NB4 (cell line): ENCODE results near the gene PLEKHA5.

Source experiments
- POLR2A ChIP-seq: IDR thresholded peaks from 2 replicates; pipeline ENCODE4 v1.6.1; 2011; ENCODE audit warnings: mild to moderate bottlenecking; ENCODE audit not compliant: insufficient read length; ENCODE audit errors: extremely low read depth
- TF ChIP-seq, protein P1 (sequence below): IDR thresholded peaks from one replicate; pipeline ENCODE4 v1.5.1; 2012; ENCODE audit warnings: low read depth, low read length
- TF ChIP-seq, protein P2 (sequence below): IDR thresholded peaks from 2 replicates; pipeline ENCODE4 v1.6.1; 2011; ENCODE audit warnings: low read depth, low read length

DNA sequence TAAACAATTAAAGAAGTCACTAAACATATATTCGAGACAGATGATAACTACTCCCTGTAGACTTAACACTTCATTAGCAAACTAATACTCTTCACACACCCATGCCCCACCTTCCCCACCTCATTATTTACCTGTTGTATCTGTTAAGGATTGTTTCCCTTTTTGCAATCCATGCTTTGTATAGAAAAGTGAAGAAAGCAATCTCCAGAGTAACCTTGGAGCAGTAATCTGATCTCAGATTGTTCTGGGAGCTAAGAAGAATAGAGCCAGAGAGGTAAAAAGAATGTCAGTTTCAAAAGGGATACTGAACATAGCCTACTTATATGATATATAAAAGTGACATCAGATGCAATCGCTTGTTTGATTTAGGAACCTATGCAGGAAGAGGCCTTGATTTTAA is 37.4 kb downstream of the PLEKHA5 start:
- TF ChIP-seq, protein P1, sequence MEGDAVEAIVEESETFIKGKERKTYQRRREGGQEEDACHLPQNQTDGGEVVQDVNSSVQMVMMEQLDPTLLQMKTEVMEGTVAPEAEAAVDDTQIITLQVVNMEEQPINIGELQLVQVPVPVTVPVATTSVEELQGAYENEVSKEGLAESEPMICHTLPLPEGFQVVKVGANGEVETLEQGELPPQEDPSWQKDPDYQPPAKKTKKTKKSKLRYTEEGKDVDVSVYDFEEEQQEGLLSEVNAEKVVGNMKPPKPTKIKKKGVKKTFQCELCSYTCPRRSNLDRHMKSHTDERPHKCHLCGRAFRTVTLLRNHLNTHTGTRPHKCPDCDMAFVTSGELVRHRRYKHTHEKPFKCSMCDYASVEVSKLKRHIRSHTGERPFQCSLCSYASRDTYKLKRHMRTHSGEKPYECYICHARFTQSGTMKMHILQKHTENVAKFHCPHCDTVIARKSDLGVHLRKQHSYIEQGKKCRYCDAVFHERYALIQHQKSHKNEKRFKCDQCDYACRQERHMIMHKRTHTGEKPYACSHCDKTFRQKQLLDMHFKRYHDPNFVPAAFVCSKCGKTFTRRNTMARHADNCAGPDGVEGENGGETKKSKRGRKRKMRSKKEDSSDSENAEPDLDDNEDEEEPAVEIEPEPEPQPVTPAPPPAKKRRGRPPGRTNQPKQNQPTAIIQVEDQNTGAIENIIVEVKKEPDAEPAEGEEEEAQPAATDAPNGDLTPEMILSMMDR = no peak
- no peak for TF ChIP-seq POLR2A
- TF ChIP-seq, protein P2, sequence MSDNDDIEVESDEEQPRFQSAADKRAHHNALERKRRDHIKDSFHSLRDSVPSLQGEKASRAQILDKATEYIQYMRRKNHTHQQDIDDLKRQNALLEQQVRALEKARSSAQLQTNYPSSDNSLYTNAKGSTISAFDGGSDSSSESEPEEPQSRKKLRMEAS = no peak
